Prostate gland (tissue), 2 donors: Measurements from ENCODE around the gene SPRY2. TPM values are rescaled to one million over a fixed set of nuclear protein-coding genes. Genes with fewer than 3 reads are reported as not detected.

ENCODE experiments used
- DNase-seq: peaks from one replicate; pipeline ENCODE4 v3.0.0-alpha.2; 2019; ENCODE audit warnings: low spot score
- H3K27ac ChIP-seq, 2 donors: fragments of 200-600 bp; sonication (generic); 2 replicates each; pipeline ENCODE4 v1.5.1; 2017 to 2019
- H3K27me3 ChIP-seq: fragments of 200-600 bp; sonication (generic); replicated peaks from 2 replicates; pipeline ENCODE4 v1.5.1; 2019; ENCODE audit not compliant: insufficient read depth
- H3K36me3 ChIP-seq, 2 donors: fragments of 200-600 bp; sonication (generic); 1 replicate in 1 of 2; 2 replicates in 1 of 2; pipeline versions ENCODE4 v1.5.1 to v1.8.1; 2017 to 2019
- H3K4me1 ChIP-seq: fragments of 200-600 bp; sonication (generic); replicated peaks from 2 replicates; pipeline ENCODE4 v1.5.1; 2019
- H3K4me3 ChIP-seq, 2 donors: fragments of 200-600 bp; sonication (generic); 2 replicates each; pipeline ENCODE4 v1.5.1; 2017 to 2019
- H3K9me3 ChIP-seq: fragments of 200-600 bp; sonication (generic); 2 replicates; pipeline ENCODE4 v1.5.1; 2017
- CTCF ChIP-seq, 4 experiments: fragments of 200-600 bp in 2 of 4; fragments of 450-650 bp in 2 of 4; sonication (generic) in 2 of 4; IDR thresholded peaks; 1 replicate in 3 of 4; 2 replicates in 1 of 4; pipeline ENCODE4 v1.5.1; 2016 to 2019; ENCODE audit warnings: antibody characterized with exemption in 4 of 4, mild to moderate bottlenecking in 2 of 4, moderate library complexity in 2 of 4
- POLR2A ChIP-seq: fragments of 450-650 bp; IDR thresholded peaks from one replicate; pipeline ENCODE4 v1.6.1; 2016; ENCODE audit warnings: antibody characterized with exemption, mild to moderate bottlenecking
- POLR2AphosphoS5 ChIP-seq: sonication (generic); formaldehyde crosslinking; IDR thresholded peaks from one replicate; pipeline ENCODE4 v1.6.1; 2017; ENCODE audit warnings: antibody characterized with exemption
- whole genome bisulfite sequencing: methylation state at CpG from one replicate; pipeline ENCODE4 v1.1.5; 2018; 5-methylcytosine and 5-hydroxymethylcytosine counted together
- intact Hi-C: fragments of 100-400 bp; cut with DNase I; formaldehyde crosslinking; loops from one replicate; pipeline ENCODE4 v1.14.2; 2022
- total RNA-seq, 2 donors: library from RNA; depleted of rRNA; stranded (reverse); fragments of >200 nt; gene quantifications; one replicate each; pipeline ENCODE4 v1.1.0, GENCODE V29; 2016

Gene SPRY2
- total RNA-seq, 2 donors from 2014 or later, result 21.5 to 31.3 TPM

- intact Hi-C loops, result no loop called here
These were observed 31.0 kb downstream of the SPRY2 start for GRCh38 chr13:80309926-80310325.

GRCh38 chr13:80307401-80307987 is 33.4 kb downstream of the SPRY2 start:
- Histone ChIP-seq H3K27ac (no peak overlapping the region), H3K4me3 (no peak overlapping the region), H3K27me3 (no peaks in the 10 kb centered on the region), H3K9me3 (no peaks in the 10 kb centered on the region), H3K4me1 (no peaks in the 10 kb centered on the region), H3K36me3 (no peaks in the 10 kb centered on the region)
- 50% methylated on average over 9 of the region's 9 CpGs for WGBS
- TF ChIP-seq CTCF (IDR thresholded peaks at IDR 0.05), result no peak
- no peak for TF ChIP-seq POLR2A
- TF ChIP-seq POLR2AphosphoS5, result no peak
- no peak for DNase-seq
- intact Hi-C loops, result no loop called here

More at GRCh38 chr13:80309926-80310325, 31.0 kb downstream of the SPRY2 start:
- H3K4me3 ChIP-seq, result no peak overlapping the region
- TF ChIP-seq POLR2AphosphoS5, result no peak
- TF ChIP-seq CTCF (IDR thresholded peaks at IDR 0.05), result no peak
- no peak for TF ChIP-seq POLR2A
- H3K4me1 ChIP-seq, result no peaks in the 10 kb centered on the region
- no peak for DNase-seq
- 80% methylated on average over 3 of the region's 3 CpGs for WGBS
- no peaks in the 10 kb centered on the region for H3K36me3 ChIP-seq
- no peaks in the 10 kb centered on the region for H3K27me3 ChIP-seq
- no peaks in the 10 kb centered on the region for H3K9me3 ChIP-seq
- no peak overlapping the region for H3K27ac ChIP-seq

GRCh38 chr13:80306337-80306972 is 34.5 kb downstream of the SPRY2 start:
- Histone ChIP-seq H3K4me3 (no peak overlapping the region), H3K36me3 (no peaks in the 10 kb centered on the region), H3K27ac (no peak overlapping the region), H3K4me1 (no peaks in the 10 kb centered on the region), H3K27me3 (no peaks in the 10 kb centered on the region), H3K9me3 (no peaks in the 10 kb centered on the region)
- 77% methylated on average over 3 of the region's 3 CpGs for WGBS
- intact Hi-C loops, result no loop called here
- DNase-seq, result no peak
- no peak for TF ChIP-seq POLR2AphosphoS5
- no peak for TF ChIP-seq CTCF (IDR thresholded peaks at IDR 0.05)
- TF ChIP-seq POLR2A, result no peak

- intact Hi-C loops, result no loop called here
- TF ChIP-seq POLR2A (no peak), CTCF (IDR thresholded peaks at IDR 0.05) (no peak), POLR2AphosphoS5 (no peak)
- H3K9me3 ChIP-seq, result no peaks in the 10 kb centered on the region
- H3K27ac ChIP-seq, result no peak overlapping the region
- H3K36me3 ChIP-seq, result no peaks in the 10 kb centered on the region
- WGBS, result 78% methylated on average over 1 of the region's 1 CpG
- no peak overlapping the region for H3K4me3 ChIP-seq
- no peaks in the 10 kb centered on the region for H3K27me3 ChIP-seq
- no peak for DNase-seq
- H3K4me1 ChIP-seq, result no peaks in the 10 kb centered on the region
These were observed 35.2 kb downstream of the SPRY2 start for GRCh38 chr13:80305737-80306136.
